CD14-positive monocyte (primary cell): Measurements from ENCODE around the gene NFIL3. TPM values are rescaled to one million over a fixed set of nuclear protein-coding genes. Genes with fewer than 3 reads are reported as not detected.
A peak's percentile ranks its signal among the peaks of the same experiment; 100 is the strongest.
"Not testable (repeated sequence)": the region's sequence is repeated elsewhere in the genome, so short reads cannot be mapped to it uniquely, and the experiment has no call there.

ENCODE experiments used
- DNase-seq, 3 donors: peaks; one replicate each; pipeline ENCODE4 v3.0.0-alpha.2; 2011 to 2022
- H2AFZ ChIP-seq: 2 replicates; pipeline ENCODE4 v1.6.0; 2012; ENCODE audit warnings: mild to moderate bottlenecking, low read depth, low read length, inconsistent platforms; ENCODE audit not compliant: insufficient read depth, poor library complexity, severe bottlenecking
- H3K27ac ChIP-seq, 2 donors: 1 replicate in 1 of 2; 2 replicates in 1 of 2; pipeline ENCODE4 v1.5.1; 2012 to 2013; ENCODE audit warnings: low read length in 2 of 2, control low read depth in 1 of 2, inconsistent platforms in 1 of 2, low read depth in 1 of 2, mild to moderate bottlenecking in 1 of 2
- H3K27me3 ChIP-seq, 2 donors: one replicate each; pipeline versions ENCODE4 v1.6.0 to v1.6.1; 2011 to 2013; ENCODE audit warnings: low read length in 2 of 2; ENCODE audit not compliant: control insufficient read depth in 2 of 2, insufficient read depth in 2 of 2
- H3K36me3 ChIP-seq, 2 donors: replicated peaks in 1 of 2; 1 replicate in 1 of 2; 2 replicates in 1 of 2; pipeline versions ENCODE4 v1.5.1 to v1.6.1; 2012 to 2013; ENCODE audit warnings: low read length in 2 of 2, control low read depth in 1 of 2, inconsistent platforms in 1 of 2, mild to moderate bottlenecking in 1 of 2; ENCODE audit not compliant: insufficient read depth in 2 of 2, control insufficient read depth in 1 of 2
- H3K4me1 ChIP-seq, 2 donors: 1 replicate in 1 of 2; 2 replicates in 1 of 2; pipeline versions ENCODE4 v1.5.1 to v1.6.1; 2012 to 2013; ENCODE audit warnings: low read length in 2 of 2, control low read depth in 1 of 2, inconsistent platforms in 1 of 2, mild to moderate bottlenecking in 1 of 2, moderate library complexity in 1 of 2; ENCODE audit not compliant: insufficient read depth in 2 of 2, control insufficient read depth in 1 of 2
- H3K4me2 ChIP-seq: replicated peaks from 2 replicates; pipeline ENCODE3; 2012; ENCODE audit warnings: low read length, moderate library complexity, mild to moderate bottlenecking; ENCODE audit not compliant: poor library complexity, severe bottlenecking; ENCODE audit errors: extremely low read depth
- H3K4me3 ChIP-seq, 3 experiments: fragments of 200-600 bp in 1 of 3; sonication (generic) in 1 of 3; replicated peaks in 1 of 3; 1 replicate in 2 of 3; 2 replicates in 1 of 3; pipeline ENCODE4 v1.5.1; 2011 to 2013; ENCODE audit warnings: low read length in 3 of 3, mild to moderate bottlenecking in 3 of 3, control low read depth in 2 of 3, low read depth in 2 of 3, inconsistent platforms in 1 of 3, moderate library complexity in 1 of 3
- H3K79me2 ChIP-seq: 2 replicates; pipeline ENCODE4 v1.6.0; 2012; ENCODE audit warnings: mild to moderate bottlenecking, control low read depth, inconsistent platforms, low read length, moderate library complexity; ENCODE audit not compliant: insufficient read depth
- H3K9ac ChIP-seq: 2 replicates; pipeline ENCODE4 v1.6.0; 2017; ENCODE audit warnings: low read length, mild to moderate bottlenecking; ENCODE audit not compliant: insufficient read depth, poor library complexity, severe bottlenecking
- H3K9me3 ChIP-seq, 2 donors: replicated peaks in 1 of 2; 1 replicate in 1 of 2; 2 replicates in 1 of 2; pipeline versions ENCODE4 v1.5.1 to v1.6.1; 2012 to 2013; ENCODE audit warnings: low read length in 2 of 2, control low read depth in 1 of 2; ENCODE audit not compliant: control insufficient read depth in 1 of 2, insufficient read depth in 1 of 2
- H4K20me1 ChIP-seq: 2 replicates; pipeline ENCODE4 v1.6.0; 2012; ENCODE audit warnings: mild to moderate bottlenecking, low read length, control low read depth, moderate library complexity; ENCODE audit not compliant: insufficient read depth
- H3K27ac Mint-ChIP-seq, 7 donors: one replicate each; pipeline ENCODE4 v1.8.0; 2020; ENCODE audit warnings: mild to moderate bottlenecking in 7 of 7, mixed read lengths in 7 of 7, moderate library complexity in 6 of 7, inconsistent platforms in 2 of 7
- H3K27me3 Mint-ChIP-seq, 3 donors: one replicate each; pipeline ENCODE4 v1.8.0; 2021 to 2022; ENCODE audit warnings: low read depth in 3 of 3, mild to moderate bottlenecking in 3 of 3, mixed read lengths in 3 of 3, moderate library complexity in 3 of 3, inconsistent platforms in 1 of 3
- H3K36me3 Mint-ChIP-seq, 2 donors: one replicate each; pipeline ENCODE4 v1.8.0; 2020; ENCODE audit warnings: mixed read lengths in 2 of 2, inconsistent platforms in 1 of 2, mild to moderate bottlenecking in 1 of 2
- H3K4me1 Mint-ChIP-seq: one replicate; pipeline ENCODE4 v1.8.0; 2020; ENCODE audit warnings: mild to moderate bottlenecking, mixed read lengths
- H3K4me3 Mint-ChIP-seq, 2 donors: one replicate each; pipeline ENCODE4 v1.8.0; 2020; ENCODE audit warnings: mild to moderate bottlenecking in 2 of 2, mixed read lengths in 2 of 2, moderate library complexity in 1 of 2
- H3K9me3 Mint-ChIP-seq, 7 donors: one replicate each; pipeline ENCODE4 v1.8.0; 2020 to 2022; ENCODE audit warnings: mixed read lengths in 7 of 7, mild to moderate bottlenecking in 6 of 7, moderate library complexity in 6 of 7, inconsistent platforms in 2 of 7
- CTCF ChIP-seq: fragments of 200-600 bp; IDR thresholded peaks from one replicate; pipeline ENCODE4 v1.8.0; 2022; ENCODE audit warnings: antibody characterized with exemption, mild to moderate bottlenecking
- WGBS: methylation state at CpG from one replicate; pipeline ENCODE4 v1.1.5; 2013; ENCODE audit warnings: missing lambda C conversion rate; ENCODE audit not compliant: insufficient coverage; 5-methylcytosine and 5-hydroxymethylcytosine counted together
- intact Hi-C, 2 donors: fragments of 100-400 bp; cut with micrococcal nuclease; formaldehyde crosslinking; loops; one replicate each; pipeline versions ENCODE4 v1.15.0 to v1.15.1; 2023
- polyA minus RNA-seq: library from RNA; depleted of rRNA, polyadenylated mRNA; stranded (reverse); fragments of >200 nt; gene quantifications from 2 replicates; pipeline ENCODE4 v1.2.3, GENCODE V29; 2012
- polyA plus RNA-seq, 3 donors: library from polyadenylated mRNA; depleted of rRNA in 1 of 3; unstranded in 2 of 3; stranded (reverse) in 1 of 3; fragments of 300-500 nt in 2 of 3; fragments of >200 nt in 1 of 3; fragmentation: Illumina TruSeq in 2 of 3; gene quantifications; 1 replicate in 2 of 3; 2 replicates in 1 of 3; pipeline ENCODE4 v1.2.3, GENCODE V29; 2012 to 2021
- total RNA-seq, 12 experiments: library from RNA in 1 of 12; stranded (reverse) in 1 of 12; fragments of 120-200 nt in 1 of 12; gene quantifications; one replicate each; pipeline ENCODE4 v1.2.4 and lab custom pipeline; 2013 to 2026; ENCODE audit warnings: mixed read lengths in 6 of 12, inconsistent platforms in 1 of 12

Gene NFIL3
- 40.2 TPM for total RNA-seq (2013)
- 100 to 1,000 TPM in 1 of 3 donors, 10 to 100 TPM in 2; 18.6 to 253 (median 64.0) TPM for polyA plus RNA-seq
- 36.0 and 39.7 TPM in 2 replicates for polyA minus RNA-seq
- 87.5 to 387 (median 190) reads per million in 11 experiments for total RNA-seq (lab: John Stamatoyannopoulos, UW)

GRCh38 chr9:91423785-91424402 is at the start of gene NFIL3:
Gene NFIL3 (minus strand): TSS chr9:91423832. CDS start chr9:91410734, 13,098 bp downstream.
- Mint-ChIP-seq H3K36me3 (peaks cover 16 to 24% of the 10 kb centered on the region in 2 donors), H3K27ac (peak within 1 kb of the TSS; percentile 93 to 100 (median 97)), H3K4me3 (peak within 1 kb of the TSS; percentile 99 to 100), H3K4me1 (peaks cover 57% of the 10 kb centered on the region), H3K27me3 (peaks cover 10 to 33% (median 21%) of the 10 kb centered on the region in 3 donors), H3K9me3 (peaks cover 0 to 16% (median 2%) of the 10 kb centered on the region in 7 donors)
- Histone ChIP-seq H3K36me3 (no peaks in the 10 kb centered on the region), H4K20me1 (peaks cover 42% of the 10 kb centered on the region), H3K4me1 (peaks cover 68 to 74% of the 10 kb centered on the region in 2 donors), H3K4me2 (peak within 1 kb of the TSS; percentile 89), H2AFZ (peak within 1 kb of the TSS; percentile 35), H3K27me3 (peaks cover 6 to 13% of the 10 kb centered on the region in 2 donors), H3K9me3 (no peaks in the 10 kb centered on the region), H3K27ac (peak within 1 kb of the TSS; percentile 95 to 97), H3K9ac (peak within 1 kb of the TSS; percentile 96), H3K4me3 (peak within 1 kb of the TSS; percentile 96 to 99 (median 97)), H3K79me2 (peaks cover 33% of the 10 kb centered on the region)
- intact Hi-C loops: loop anchor here (2.0 to 10.0 kb wide), 6 partner anchors 62 to 619 kb away; partner anchors contain the start of genes AUH (in 1 of the 2) and SYK (in 1 of the 2)
- WGBS: under 1% methylated on average over 80 of the region's 92 CpGs
- peak; percentile 84 to 89 (median 87) for DNase-seq
- no peak for TF ChIP-seq CTCF

GRCh38 chr9:91471524-91471923 is 47.9 kb upstream of the NFIL3 start:
- H3K36me3 Mint-ChIP-seq, H4K20me1 ChIP-seq, H2AFZ ChIP-seq, H3K4me3 ChIP-seq, DNase-seq, H3K27me3 Mint-ChIP-seq, H3K4me3 Mint-ChIP-seq, H3K27ac ChIP-seq, H3K4me2 ChIP-seq, H3K9me3 ChIP-seq, H3K4me1 ChIP-seq, intact Hi-C loops, H3K27me3 ChIP-seq, H3K79me2 ChIP-seq, H3K9ac ChIP-seq, H3K4me1 Mint-ChIP-seq, H3K27ac Mint-ChIP-seq, H3K36me3 ChIP-seq: not testable (repeated sequence)
- no CpG with 5 or more reads among the region's 3 CpGs for WGBS
- peaks cover 9 to 32% (median 16%) of the 10 kb centered on the region in 7 donors for H3K9me3 Mint-ChIP-seq
